ENCODE results near the gene PRTFDC1.

Gene PRTFDC1

GRCh38 chr10:24982319-24983112 is 30.1 kb upstream of the PRTFDC1 start:
- H3K27me3 Mint-ChIP-seq (ENCODE audit: low read depth, poor library complexity), result peaks cover 6% of the 10 kb centered on the region
- no peak overlapping the region for H3K4me3 Mint-ChIP-seq
- no peaks in the 10 kb centered on the region for H3K9me3 Mint-ChIP-seq
- no peaks in the 10 kb centered on the region for H3K4me1 Mint-ChIP-seq
- no peak overlapping the region for H3K27ac Mint-ChIP-seq
- H3K36me3 Mint-ChIP-seq (ENCODE audit: low read depth), result no peaks in the 10 kb centered on the region
- no peak for DNase-seq
- TF ChIP-seq, protein P1, sequence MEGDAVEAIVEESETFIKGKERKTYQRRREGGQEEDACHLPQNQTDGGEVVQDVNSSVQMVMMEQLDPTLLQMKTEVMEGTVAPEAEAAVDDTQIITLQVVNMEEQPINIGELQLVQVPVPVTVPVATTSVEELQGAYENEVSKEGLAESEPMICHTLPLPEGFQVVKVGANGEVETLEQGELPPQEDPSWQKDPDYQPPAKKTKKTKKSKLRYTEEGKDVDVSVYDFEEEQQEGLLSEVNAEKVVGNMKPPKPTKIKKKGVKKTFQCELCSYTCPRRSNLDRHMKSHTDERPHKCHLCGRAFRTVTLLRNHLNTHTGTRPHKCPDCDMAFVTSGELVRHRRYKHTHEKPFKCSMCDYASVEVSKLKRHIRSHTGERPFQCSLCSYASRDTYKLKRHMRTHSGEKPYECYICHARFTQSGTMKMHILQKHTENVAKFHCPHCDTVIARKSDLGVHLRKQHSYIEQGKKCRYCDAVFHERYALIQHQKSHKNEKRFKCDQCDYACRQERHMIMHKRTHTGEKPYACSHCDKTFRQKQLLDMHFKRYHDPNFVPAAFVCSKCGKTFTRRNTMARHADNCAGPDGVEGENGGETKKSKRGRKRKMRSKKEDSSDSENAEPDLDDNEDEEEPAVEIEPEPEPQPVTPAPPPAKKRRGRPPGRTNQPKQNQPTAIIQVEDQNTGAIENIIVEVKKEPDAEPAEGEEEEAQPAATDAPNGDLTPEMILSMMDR (IDR thresholded peaks at IDR 0.05), result no peak

DNA sequence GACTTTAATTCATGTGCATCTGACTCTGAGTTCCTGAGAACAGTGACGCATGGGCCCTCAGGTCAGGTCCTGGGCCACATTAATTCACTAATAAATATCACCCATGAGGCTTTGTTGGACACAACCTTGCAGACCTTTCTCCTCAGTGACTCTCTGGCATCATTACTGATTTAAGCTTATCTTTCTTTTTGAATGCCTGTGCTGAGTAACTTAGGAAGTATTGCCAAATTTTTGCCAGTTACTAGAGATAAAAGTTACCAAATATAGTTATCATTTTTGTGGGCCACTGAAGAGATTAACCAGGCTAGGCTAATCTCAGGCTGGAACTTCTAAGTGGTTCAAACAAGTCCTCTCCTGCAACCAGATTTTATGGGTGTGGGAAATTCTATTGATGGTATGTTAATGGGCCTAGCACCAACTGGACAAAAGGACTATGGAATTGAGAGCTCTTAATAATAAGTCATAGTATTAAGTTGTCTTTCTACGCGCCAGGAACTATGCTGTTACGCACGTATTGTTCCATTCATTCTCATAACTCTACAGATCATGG is 28.8 kb upstream of the PRTFDC1 start:
- Mint-ChIP-seq H3K27me3 (ENCODE audit: low read depth, poor library complexity) (no peaks in the 10 kb centered on the region), H3K36me3 (ENCODE audit: low read depth) (no peaks in the 10 kb centered on the region), H3K9me3 (no peaks in the 10 kb centered on the region), H3K4me1 (no peaks in the 10 kb centered on the region), H3K27ac (no peak overlapping the region), H3K4me3 (no peak overlapping the region)
- no peak for DNase-seq
- TF ChIP-seq, protein P1 (IDR thresholded peaks at IDR 0.05), result no peak

DNA sequence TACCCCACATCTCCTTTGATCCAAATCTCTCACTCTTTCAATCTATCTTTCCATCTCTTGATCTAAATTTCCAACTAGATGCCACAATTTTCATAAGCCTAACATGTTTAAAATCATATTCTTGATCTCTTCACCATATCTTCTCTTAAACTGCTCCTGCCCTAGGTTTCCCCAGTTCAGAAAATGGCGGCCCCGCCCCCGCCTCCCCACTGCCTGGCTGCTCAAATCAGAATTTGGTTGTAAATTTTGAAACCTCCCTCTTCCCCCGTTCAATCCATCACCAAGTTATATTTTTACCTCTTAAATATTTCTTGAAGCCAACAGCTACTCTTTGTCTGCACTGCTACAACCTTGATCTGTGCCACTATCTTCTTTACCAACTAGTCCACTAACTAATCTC is 27.3 kb upstream of the PRTFDC1 start:
- Mint-ChIP-seq H3K27me3 (ENCODE audit: low read depth, poor library complexity) (no peaks in the 10 kb centered on the region), H3K4me3 (no peak overlapping the region), H3K9me3 (no peaks in the 10 kb centered on the region), H3K27ac (no peak overlapping the region), H3K4me1 (no peaks in the 10 kb centered on the region), H3K36me3 (ENCODE audit: low read depth) (no peaks in the 10 kb centered on the region)
- no peak for DNase-seq
- TF ChIP-seq, protein P1 (IDR thresholded peaks at IDR 0.05), result no peak

GRCh38 chr10:24974976-24975375 is 22.6 kb upstream of the PRTFDC1 start:
- Mint-ChIP-seq H3K36me3 (ENCODE audit: low read depth) (no peaks in the 10 kb centered on the region), H3K27ac (no peak overlapping the region), H3K9me3 (no peaks in the 10 kb centered on the region), H3K27me3 (ENCODE audit: low read depth, poor library complexity) (no peaks in the 10 kb centered on the region), H3K4me1 (no peaks in the 10 kb centered on the region), H3K4me3 (no peak overlapping the region)
- DNase-seq, result no peak
- TF ChIP-seq, protein P1 (IDR thresholded peaks at IDR 0.05), result no peak

DNA sequence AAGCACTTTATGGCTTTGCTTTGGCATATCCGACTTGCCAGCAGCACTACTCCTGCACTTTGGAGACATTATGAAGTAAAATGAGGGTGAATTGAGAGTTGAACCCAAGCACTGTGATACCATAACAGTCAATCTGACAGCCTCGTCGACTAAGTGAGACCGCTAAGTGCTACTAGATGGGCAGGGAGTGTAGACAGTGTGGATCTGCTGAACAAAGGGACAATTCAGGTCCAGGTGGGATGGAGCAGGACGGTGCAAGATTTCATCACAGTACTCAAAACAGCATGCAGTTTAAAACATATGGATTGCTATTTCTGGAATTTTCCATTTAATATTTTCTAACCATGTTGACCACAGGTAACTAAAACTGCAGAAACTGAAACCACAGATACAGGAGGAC is 20.8 kb upstream of the PRTFDC1 start:
- Mint-ChIP-seq H3K27me3 (ENCODE audit: low read depth, poor library complexity) (no peaks in the 10 kb centered on the region), H3K9me3 (no peaks in the 10 kb centered on the region), H3K36me3 (ENCODE audit: low read depth) (no peaks in the 10 kb centered on the region), H3K4me1 (no peaks in the 10 kb centered on the region), H3K4me3 (no peak overlapping the region), H3K27ac (no peak overlapping the region)
- no peak for DNase-seq
- TF ChIP-seq, protein P1 (IDR thresholded peaks at IDR 0.05), result no peak

DNA sequence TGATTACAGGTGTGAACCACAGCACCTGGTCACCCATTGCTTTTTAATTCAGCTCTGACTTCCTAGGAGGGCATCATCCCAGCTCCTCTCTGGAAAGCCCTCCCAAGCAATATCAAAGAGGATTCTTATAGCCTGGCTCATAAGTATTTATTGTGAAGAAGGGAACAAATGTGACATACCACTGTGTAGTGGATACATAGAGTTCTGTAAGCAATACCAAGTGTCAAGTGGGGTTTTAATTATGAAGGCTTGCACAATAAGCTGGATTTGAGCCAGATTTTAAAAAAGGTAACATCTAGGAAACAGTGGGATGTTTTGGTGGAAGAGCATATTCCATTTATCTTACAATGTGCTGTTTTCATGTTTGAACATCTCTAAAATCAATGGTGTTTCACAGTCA is 19.0 kb upstream of the PRTFDC1 start:
- DNase-seq, result no peak
- TF ChIP-seq, protein P1 (IDR thresholded peaks at IDR 0.05), result no peak
- Mint-ChIP-seq H3K9me3 (no peaks in the 10 kb centered on the region), H3K4me3 (no peak overlapping the region), H3K27ac (no peak overlapping the region), H3K27me3 (ENCODE audit: low read depth, poor library complexity) (no peaks in the 10 kb centered on the region), H3K36me3 (ENCODE audit: low read depth) (no peaks in the 10 kb centered on the region), H3K4me1 (no peaks in the 10 kb centered on the region)

Data from nephron progenitor cell (in vitro differentiated cells).